C4-2B (cell line): ENCODE results near the gene OVOL1.

Source experiments
- H3K27ac ChIP-seq: fragments of 450-650 bp; 2 replicates; pipeline ENCODE4 v1.5.1; 2017
- ZFX ChIP-seq: fragments of 450-650 bp; IDR thresholded peaks from 2 replicates; pipeline ENCODE4 v1.6.1; 2017
- TF ChIP-seq, protein P1 (sequence below): fragments of 450-650 bp; conservative IDR thresholded peaks from 2 replicates; pipeline ENCODE4 v1.5.1; 2017; ENCODE audit warnings: mild to moderate bottlenecking

Gene OVOL1

DNA sequence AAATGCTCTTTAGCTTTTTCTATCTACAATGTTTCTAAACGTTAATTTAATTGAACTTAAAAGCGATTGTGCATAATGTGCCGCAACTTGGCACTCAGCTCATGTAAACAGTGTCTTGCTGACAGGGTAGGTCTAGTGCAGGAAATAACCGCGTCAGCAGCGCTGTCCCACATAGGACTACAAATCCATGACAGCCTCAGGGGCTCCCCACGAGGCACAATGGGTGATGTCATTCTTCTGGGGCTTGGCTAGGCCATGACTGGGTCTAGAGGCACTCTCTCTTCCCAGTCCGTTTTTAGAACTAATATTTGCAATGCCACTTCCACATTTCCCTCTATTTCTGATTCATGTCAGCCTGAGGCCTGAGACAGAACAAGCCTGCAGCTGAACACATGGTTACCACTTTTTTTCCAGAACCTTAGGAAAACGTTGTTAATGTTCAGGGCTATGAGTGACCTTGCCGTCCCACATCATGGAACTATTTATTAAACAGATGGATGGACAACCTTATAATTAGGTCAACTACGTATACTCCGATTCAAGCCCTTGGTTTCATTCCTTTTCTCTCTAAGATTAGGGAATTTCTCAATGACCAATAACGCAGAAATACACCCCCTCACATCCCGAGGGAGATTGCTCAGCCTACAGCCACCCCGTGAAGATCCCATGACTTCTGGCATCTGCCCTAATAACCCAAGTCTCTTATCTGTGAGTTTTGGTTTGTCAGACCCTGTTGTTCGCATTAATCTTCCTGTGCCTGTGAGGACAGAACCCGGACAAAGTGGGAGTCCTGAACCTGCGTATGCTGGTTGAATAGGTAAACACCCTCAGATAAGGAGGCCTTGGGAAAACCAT, 27.5 kb downstream of the OVOL1 start:
- H3K27ac ChIP-seq, result no peak overlapping the region
- TF ChIP-seq, protein P1, sequence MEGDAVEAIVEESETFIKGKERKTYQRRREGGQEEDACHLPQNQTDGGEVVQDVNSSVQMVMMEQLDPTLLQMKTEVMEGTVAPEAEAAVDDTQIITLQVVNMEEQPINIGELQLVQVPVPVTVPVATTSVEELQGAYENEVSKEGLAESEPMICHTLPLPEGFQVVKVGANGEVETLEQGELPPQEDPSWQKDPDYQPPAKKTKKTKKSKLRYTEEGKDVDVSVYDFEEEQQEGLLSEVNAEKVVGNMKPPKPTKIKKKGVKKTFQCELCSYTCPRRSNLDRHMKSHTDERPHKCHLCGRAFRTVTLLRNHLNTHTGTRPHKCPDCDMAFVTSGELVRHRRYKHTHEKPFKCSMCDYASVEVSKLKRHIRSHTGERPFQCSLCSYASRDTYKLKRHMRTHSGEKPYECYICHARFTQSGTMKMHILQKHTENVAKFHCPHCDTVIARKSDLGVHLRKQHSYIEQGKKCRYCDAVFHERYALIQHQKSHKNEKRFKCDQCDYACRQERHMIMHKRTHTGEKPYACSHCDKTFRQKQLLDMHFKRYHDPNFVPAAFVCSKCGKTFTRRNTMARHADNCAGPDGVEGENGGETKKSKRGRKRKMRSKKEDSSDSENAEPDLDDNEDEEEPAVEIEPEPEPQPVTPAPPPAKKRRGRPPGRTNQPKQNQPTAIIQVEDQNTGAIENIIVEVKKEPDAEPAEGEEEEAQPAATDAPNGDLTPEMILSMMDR, result no peak
- no peak for TF ChIP-seq ZFX

DNA sequence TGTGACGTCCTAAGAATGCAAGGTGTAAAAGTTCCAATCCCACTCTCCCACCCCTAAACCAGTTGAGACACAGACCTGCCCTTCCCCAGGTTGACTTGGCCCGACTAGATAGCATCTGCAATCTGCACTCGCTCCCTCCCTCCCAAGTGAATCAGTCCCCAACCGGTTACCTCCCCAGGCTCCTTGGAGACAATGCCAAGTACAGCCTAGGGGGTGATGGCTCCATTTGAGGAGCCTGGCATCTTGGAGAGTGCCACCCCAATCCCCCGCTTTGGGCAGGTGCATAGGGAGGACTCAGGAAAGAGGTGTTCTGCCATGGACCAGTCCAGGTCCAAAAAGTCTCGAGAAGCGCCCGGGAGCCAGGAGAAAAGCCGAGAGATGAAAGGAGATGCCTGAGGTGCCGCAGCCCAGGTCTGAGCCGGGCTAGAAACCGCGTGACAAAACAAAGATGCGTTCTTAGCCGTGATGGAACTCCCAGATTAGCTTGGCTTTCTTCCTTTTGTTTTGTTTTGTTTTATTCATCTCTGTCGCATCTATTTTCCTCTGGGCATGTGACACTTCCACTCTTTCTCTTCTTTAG, 28.2 kb downstream of the OVOL1 start:
- no peak for TF ChIP-seq ZFX
- TF ChIP-seq, protein P1, result no peak

DNA sequence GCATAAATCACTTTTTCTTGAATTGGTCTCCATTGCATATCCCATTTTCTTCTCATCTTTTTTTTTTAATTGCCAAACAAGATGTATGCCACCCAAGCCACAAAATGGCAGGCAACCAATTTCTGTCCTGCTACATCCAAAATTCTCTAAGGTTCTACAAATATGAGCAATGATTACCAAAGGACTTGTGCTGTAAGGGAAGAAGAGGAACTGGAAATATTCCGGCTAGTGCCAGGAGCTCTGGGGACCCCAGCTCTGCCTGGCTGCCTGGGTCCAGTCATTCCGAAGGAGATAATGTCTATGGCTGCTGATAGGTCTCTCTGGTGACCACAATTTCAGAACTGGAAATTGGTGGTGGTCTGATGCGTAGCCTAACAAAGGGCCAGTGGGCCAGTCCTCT, 29.8 kb downstream of the OVOL1 start:
- H3K27ac ChIP-seq, result no peak overlapping the region
- TF ChIP-seq, protein P1, result no peak
- TF ChIP-seq ZFX, result no peak

More for the DNA sequence above, 28.2 kb downstream of the OVOL1 start:
- H3K27ac ChIP-seq, result no peak overlapping the region

DNA sequence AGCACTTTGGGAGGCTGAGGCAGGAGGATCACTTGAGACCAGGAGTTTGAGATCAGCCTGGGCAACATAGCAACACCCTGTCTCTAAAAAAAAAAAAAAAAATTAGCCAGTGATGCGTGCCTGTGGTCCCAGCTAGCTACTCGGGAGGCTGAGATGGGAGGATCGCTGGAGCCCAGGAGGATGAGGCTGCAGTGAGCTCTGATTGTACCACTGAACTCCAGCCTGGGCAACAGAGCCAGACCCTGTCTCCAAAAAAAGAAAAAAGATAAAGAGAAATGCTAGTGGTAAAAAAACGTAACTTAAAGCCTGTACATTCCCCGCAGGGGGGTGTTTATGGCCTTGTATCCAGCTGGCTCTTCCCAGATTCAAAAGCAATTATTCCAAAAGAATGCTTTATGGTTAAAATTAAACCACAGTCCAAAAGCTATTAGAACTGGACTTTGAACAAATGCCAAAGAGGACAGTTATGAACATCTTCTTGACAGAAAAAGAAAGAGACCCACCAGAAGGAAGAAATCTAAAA, 30.5 kb downstream of the OVOL1 start:
- TF ChIP-seq, protein P1, result no peak
- TF ChIP-seq ZFX, result no peak
- H3K27ac ChIP-seq, result peak overlapping the region; percentile 68

DNA sequence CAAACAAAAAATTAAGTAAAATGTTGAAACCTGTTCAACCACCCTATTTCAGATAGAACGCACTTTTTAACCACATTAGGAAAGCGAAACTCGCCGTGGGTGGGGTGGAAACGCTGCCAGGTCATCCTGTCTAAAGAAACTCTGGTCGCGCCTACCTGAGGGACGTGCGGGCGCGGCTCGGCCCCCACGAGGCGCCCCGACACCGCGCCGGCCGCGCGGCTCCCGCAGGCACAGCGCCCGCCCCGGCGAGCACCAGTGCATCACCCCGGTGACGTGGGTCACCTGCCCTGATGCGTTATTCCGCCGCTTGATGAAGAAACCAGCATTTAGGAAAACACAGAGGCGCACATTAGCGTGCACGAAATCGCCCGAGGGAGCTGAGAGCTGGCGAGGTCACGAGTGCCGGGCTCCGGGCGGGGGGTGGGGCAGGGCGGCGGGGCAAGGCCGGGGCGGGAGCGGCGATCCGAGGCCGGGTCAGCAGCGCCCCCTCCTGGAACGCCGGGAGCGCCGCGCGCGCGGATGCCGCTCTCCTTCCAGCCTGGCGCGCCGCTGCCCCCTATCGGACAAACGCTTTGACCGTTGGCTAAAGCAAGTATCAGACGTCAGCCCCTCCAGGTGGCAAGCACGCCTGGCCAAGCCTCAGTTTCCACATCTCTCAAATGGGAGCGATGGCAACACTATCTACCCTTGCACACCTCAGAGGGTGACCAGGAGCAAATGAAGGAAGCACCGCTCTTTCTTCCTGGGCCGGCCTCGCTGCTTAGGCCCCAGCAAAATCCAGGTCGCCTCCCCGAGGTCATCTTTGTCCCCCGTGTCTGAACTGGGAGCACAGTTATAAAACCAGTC, 31.2 kb downstream of the OVOL1 start:
- TF ChIP-seq, protein P1, result peak; percentile 100
- no peak for TF ChIP-seq ZFX
- H3K27ac ChIP-seq, result peak overlapping the region; percentile 68

DNA sequence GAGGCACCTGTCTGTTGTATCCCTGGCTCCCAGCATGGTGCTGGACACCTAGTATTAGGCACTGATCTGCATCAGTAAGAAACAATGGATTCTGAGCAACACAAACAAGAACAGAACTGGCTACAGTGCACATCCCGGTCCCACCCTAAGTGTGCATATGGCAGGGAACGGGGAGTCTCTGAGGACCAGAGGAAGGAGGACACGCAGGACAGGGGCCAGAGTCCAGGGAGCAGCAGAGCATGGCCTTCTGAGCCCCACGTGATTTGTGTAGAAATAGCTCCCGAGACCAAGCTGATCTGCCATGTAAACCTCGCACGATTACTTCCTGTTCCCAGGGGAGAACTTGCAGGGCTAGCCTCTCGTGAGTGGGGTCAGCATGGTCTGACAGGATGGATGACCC, 34.2 kb downstream of the OVOL1 start:
- no peak overlapping the region for H3K27ac ChIP-seq
- no peak for TF ChIP-seq ZFX
- TF ChIP-seq, protein P1, result no peak
